ENCODE data around the gene FGF1.

DNA sequence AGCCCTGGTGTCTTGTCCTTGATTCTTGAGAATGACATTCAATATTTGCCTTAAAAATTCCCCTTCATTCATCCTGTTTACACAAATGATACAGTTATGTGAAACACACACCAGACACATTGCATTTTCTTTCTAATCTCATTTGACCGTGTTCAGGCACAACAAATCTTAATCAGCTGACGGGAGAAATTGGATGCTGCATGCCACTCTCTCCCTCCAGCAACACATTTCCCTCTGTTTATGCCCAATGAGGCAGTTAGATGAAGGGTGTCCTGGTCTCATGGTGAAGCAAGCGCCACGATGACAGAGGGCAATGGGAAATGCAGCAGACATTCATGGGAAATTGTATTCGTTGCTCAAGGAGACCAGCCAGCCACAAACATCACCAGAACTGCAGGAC, 3.2 kb upstream of the FGF1 start:
- TF ChIP-seq CTCF (IDR thresholded peaks at IDR 0.05) (no peak), POLR2A (IDR thresholded peaks at IDR 0.05) (no peak)
